HCT116 (cell line): Measurements from ENCODE around the gene TAF8.

Source experiments
- CEBPB ChIP-seq: IDR thresholded peaks from 2 replicates; pipeline ENCODE4 v1.6.1; 2012; ENCODE audit warnings: low read depth
- CTCF ChIP-seq, 3 experiments: fragments of 200-600 bp in 1 of 3; sonication (generic) in 1 of 3; IDR thresholded peaks in 2 of 3; conservative IDR thresholded peaks in 1 of 3; 2 replicates each; pipeline ENCODE4 v1.5.1; 2012 to 2017; ENCODE audit warnings: low read depth in 2 of 3, low read length in 2 of 3, antibody characterized with exemption in 1 of 3, borderline replicate concordance in 1 of 3, control low read depth in 1 of 3, mild to moderate bottlenecking in 1 of 3, mixed read lengths in 1 of 3, mixed run types in 1 of 3, moderate library complexity in 1 of 3; ENCODE audit not compliant: insufficient read depth in 1 of 3
- EZH2 ChIP-seq: fragments of 200-600 bp; sonication (generic); IDR thresholded peaks from 2 replicates; pipeline ENCODE4 v1.6.1; 2017; ENCODE audit warnings: antibody characterized with exemption, mixed run types
- EZH2phosphoT487 ChIP-seq: fragments of 200-600 bp; IDR thresholded peaks from 2 replicates; pipeline ENCODE4 v1.6.1; 2018; ENCODE audit warnings: antibody characterized with exemption, borderline replicate concordance
- JUND ChIP-seq: IDR thresholded peaks from 2 replicates; pipeline ENCODE4 v1.6.1; 2012
- POLR2A ChIP-seq: IDR thresholded peaks from 2 replicates; pipeline ENCODE4 v1.7.0; 2011; ENCODE audit warnings: borderline replicate concordance; ENCODE audit not compliant: insufficient read depth, insufficient read length; ENCODE audit errors: extremely low read depth
- POLR2AphosphoS5 ChIP-seq: IDR thresholded peaks from 2 replicates; pipeline ENCODE4 v1.6.1; 2011; ENCODE audit warnings: mild to moderate bottlenecking, low read depth, low read length, moderate library complexity
- RAD21 ChIP-seq: IDR thresholded peaks from 2 replicates; pipeline ENCODE4 v1.6.1; 2012; ENCODE audit warnings: low read depth, mild to moderate bottlenecking
- REST ChIP-seq: IDR thresholded peaks from 2 replicates; pipeline ENCODE4 v1.6.1; 2012; ENCODE audit warnings: low read depth
- SP1 ChIP-seq: IDR thresholded peaks from 2 replicates; pipeline ENCODE4 v1.6.1; 2012; ENCODE audit warnings: low read depth
- TCF7L2 ChIP-seq: IDR thresholded peaks from 2 replicates; pipeline ENCODE4 v1.7.0; 2011; ENCODE audit warnings: borderline replicate concordance, inconsistent platforms; ENCODE audit not compliant: insufficient read depth, insufficient read length; ENCODE audit errors: extremely low read depth
- ZBTB33 ChIP-seq: IDR thresholded peaks from 2 replicates; pipeline ENCODE4 v1.6.1; 2011; ENCODE audit warnings: mild to moderate bottlenecking, low read length, moderate library complexity; ENCODE audit not compliant: insufficient replicate concordance; ENCODE audit errors: extremely low read depth
- ZFX ChIP-seq: fragments of 450-650 bp; IDR thresholded peaks from 2 replicates; pipeline ENCODE4 v1.6.1; 2017

GRCh38 chr6:42038163-42038562 lies 12.2 kb upstream of the TAF8 start:
- TF ChIP-seq CTCF (IDR thresholded peaks at IDR 0.05 in 2 of 3, conservative IDR thresholded peaks at IDR 0.05 in 1 of 3; ENCODE audit: borderline replicate concordance in 1 of 3, insufficient read depth in 1 of 3, low read depth in 2 of 3, low read length in 2 of 3) (no peak), EZH2phosphoT487 (no peak), RAD21 (no peak), POLR2A (no peak), TCF7L2 (no peak), EZH2 (no peak), REST (no peak), ZFX (no peak), CEBPB (no peak), JUND (no peak), POLR2AphosphoS5 (no peak), SP1 (no peak), ZBTB33 (no peak)
